ENCODE data around the gene PLA2G2E. TPM values are rescaled to one million over a fixed set of nuclear protein-coding genes. Genes with fewer than 3 reads are reported as not detected.

Gene PLA2G2E
- total RNA-seq, 3 donors from 2014 or later = not detected

Other genes starting within 250 kb of the PLA2G2E start
- gene TMCO4, start 123.7 kb downstream of the PLA2G2E start, total RNA-seq = 10 to 100 TPM; 26.7 to 44.2 (median 34.1) TPM
- gene RNF186, start 108.3 kb downstream of the PLA2G2E start, total RNA-seq = 1 to 10 TPM in 1 of 3 donors, under 1 TPM in 1, not detected in 1; 0.44 to 4.3 TPM
- 10 to 100 TPM in 1 of 3 donors, 1 to 10 TPM in 2; 5.8 to 11.1 (median 8.5) TPM for gene OTUD3, start 41.2 kb downstream of the PLA2G2E start, total RNA-seq
- gene PLA2G2A, start 56.0 kb upstream of the PLA2G2E start, total RNA-seq = 100 to 1,000 TPM in 1 of 3 donors, 10 to 100 TPM in 2; 71.4 to 342 (median 91.9) TPM
- gene PLA2G5, start 146.6 kb upstream of the PLA2G2E start, total RNA-seq = 1 to 10 TPM in 2 of 3 donors, under 1 TPM in 1; 0.88 to 9.4 (median 1.3) TPM
- gene PLA2G2D, start 195.9 kb upstream of the PLA2G2E start, total RNA-seq = under 1 TPM in 1 of 3 donors, not detected in 2; 0.44 TPM
- gene PLA2G2F, start 215.7 kb upstream of the PLA2G2E start, total RNA-seq = not detected